ENCODE measurements around the gene PLP2.

Gene PLP2

GRCh38 chrX:49212209-49212608 lies 40.5 kb downstream of the PLP2 start:
- DNase-seq: no peak

- no peak for DNase-seq
Measured at GRCh38 chrX:49212861-49213260, 41.2 kb downstream of the PLP2 start.

- no peak for DNase-seq
Measured at GRCh38 chrX:49214416-49214815, 42.7 kb downstream of the PLP2 start.

GRCh38 chrX:49214996-49215526 lies 43.4 kb downstream of the PLP2 start:
- no peak for DNase-seq

GRCh38 chrX:49220100-49220499 lies 48.4 kb downstream of the PLP2 start:
- no peak for DNase-seq

- DNase-seq: no peak
Measured at GRCh38 chrX:49221868-49222267, 50.2 kb downstream of the PLP2 start.
